ENCODE measurements around the gene PGLYRP3. TPM values are rescaled to one million over a fixed set of nuclear protein-coding genes. Genes with fewer than 3 reads are reported as not detected.

The PGLYRP3 gene
- total and polyA plus RNA-seq, 2 of the 8 experiments (the other 6 are each of a cell fraction or from before 2014, with no cell fraction given): not detected

DNA sequence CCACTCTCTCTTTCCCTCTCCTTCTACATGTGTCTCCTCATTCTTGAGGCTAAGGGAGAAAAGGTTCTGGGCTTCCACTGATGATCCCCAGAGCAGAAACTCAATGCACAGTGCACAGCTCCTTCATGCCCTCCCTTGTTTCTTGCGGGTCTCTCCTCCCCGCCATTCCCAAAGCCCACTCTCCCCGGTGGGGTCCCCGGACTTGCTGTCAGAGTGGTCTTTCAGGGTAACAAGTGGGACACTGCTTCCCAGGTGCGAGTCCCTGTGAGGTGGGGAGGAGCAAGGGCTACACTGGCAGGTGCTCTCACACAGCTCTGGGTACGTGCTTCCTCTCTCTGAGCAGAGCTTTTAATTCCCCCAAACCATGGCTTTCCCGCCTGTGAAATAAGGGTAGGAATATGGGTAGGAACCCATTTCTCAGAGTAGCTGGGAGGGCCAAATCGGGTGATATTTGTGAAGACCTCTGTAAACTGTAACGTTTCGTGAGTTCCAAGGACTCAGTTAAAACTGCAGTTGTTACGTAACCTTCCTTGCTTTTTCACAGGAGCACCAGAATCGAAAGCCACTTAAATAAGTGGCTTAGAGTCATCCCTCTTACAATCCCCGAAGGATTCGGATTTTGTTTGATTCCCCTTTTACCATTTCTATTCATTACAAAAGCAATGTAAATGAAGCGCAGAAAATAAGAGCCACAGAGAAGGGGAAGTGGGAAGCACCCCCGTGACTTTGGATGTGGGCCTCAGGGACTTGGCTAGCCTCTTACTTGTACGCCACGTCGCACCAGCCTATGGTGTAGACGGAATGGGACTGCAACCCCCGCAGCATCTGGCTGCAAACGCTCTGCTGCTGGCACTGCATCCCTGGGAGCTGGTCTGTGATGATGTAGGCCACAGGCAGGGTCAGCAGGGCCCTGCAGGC, 6.2 kb downstream of the PGLYRP3 start (continued):
- TF ChIP-seq, protein P1, sequence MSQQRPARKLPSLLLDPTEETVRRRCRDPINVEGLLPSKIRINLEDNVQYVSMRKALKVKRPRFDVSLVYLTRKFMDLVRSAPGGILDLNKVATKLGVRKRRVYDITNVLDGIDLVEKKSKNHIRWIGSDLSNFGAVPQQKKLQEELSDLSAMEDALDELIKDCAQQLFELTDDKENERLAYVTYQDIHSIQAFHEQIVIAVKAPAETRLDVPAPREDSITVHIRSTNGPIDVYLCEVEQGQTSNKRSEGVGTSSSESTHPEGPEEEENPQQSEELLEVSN (IDR thresholded peaks at IDR 0.05): no peak
- TF ChIP-seq MAFK (IDR thresholded peaks at IDR 0.05; ENCODE audit: low read depth, low read length) (no peak), POU5F1 (IDR thresholded peaks at IDR 0.05; ENCODE audit: low read depth, low read length) (no peak)

Measured in H1 (cell line).